ENCODE data around the gene SIPA1L3.
A peak's percentile ranks its signal among the peaks of the same experiment; 100 is the strongest.

The SIPA1L3 gene

DNA sequence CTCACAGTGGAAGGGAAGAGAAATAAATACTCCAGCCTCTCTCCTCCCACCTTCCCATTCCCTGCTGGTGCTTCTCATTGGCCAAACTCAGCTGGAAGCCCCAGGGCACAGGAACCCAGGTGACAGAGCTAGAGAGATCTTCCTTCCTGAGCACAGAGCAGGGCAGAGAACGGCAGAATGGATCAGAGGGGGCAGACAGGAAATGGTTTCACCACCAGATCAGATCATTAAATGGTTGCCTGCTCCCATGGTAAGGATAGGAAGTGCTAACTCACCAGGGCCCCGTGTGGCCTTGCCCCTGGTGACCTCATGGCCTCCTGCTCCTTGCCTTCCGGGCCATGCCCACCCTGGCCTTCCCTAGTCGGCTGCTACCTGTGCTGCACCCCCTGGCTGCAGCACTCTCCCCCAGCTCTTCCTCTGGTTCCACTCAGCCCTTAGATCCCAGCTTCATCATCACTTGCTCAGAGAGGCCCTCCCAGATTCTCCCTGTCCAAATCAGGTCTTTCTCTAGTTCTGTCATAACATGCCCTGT lies 208.3 kb downstream of the SIPA1L3 start:
- no peak for DNase-seq

DNA sequence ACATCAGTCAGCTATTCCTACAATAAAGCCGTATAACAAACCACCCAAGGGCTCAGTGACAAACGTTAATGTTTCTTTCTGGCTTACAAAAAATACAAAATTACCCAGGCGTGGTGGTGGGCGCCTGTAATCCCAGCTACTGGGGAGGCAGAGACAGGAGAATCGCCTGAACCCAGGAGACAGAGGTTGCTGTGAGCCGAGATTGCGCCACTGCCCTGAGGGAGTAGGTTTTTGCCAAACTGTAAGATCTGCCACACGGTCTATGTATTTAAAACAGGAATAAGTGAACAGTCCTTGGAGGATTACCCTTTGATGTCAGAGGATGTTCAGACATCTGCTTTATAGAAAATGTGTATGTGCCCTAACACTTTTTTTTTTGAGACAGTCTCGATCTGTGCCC lies 211.2 kb downstream of the SIPA1L3 start:
- DNase-seq: no peak

DNA sequence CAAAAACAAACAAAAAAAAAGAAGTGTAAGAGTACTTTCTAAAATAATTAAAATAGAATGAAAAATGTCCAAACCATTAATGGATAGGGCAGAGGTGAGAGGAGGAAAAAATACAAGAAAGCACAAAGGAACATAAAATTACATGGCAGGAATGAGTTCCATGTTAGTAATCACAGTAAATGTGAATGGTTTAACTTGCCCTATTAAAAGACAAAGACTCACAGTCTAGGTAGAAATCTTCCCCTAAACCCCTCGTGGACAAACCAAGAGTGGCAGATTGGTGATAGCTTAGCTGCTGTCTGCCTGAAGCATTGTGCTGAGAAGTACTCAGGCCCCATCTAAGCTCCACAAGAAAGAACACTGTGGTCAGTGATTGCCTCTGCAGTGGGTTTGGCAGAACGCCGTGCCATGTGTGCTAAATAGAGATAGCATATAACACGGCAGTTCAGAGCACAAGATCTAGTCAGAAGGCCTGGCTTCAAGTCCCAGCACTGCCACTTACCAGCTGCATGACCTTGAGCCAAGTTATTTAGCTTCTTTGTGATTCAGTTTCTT lies 213.5 kb downstream of the SIPA1L3 start:
- DNase-seq: no peak

DNA sequence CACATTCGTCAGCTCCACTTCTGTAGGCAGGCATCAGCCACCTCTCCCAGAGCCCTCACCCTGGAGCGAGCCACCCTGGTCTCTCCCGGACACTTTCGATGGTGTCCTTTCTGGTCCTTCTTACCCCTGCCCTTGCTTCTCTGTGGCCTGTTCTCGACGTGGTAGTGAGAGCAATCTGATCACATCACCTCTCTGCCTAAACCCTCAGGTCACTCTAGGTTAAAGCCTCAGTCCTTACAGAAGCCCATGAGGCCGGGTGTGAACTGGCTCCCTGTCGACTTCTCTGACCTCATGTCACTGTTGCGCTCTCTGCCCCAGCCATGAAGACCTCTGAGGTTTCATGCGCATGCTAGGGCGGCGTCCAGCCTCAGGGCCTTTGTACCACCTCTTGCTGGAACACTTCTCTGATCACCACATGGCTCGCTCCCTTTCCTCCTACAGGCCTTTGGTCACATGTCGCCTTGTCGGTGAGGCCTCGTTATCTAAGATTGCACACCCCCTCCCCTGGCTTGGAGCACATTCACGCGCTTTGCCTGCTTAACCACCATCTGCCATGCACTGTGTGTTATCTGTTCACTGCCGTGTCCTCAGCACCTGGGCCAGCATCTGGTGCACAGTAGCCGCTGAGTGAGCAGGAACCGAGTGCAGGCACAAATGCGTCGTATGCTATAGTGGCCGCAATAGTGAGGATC lies 215.5 kb downstream of the SIPA1L3 start:
- no peak for DNase-seq

DNA sequence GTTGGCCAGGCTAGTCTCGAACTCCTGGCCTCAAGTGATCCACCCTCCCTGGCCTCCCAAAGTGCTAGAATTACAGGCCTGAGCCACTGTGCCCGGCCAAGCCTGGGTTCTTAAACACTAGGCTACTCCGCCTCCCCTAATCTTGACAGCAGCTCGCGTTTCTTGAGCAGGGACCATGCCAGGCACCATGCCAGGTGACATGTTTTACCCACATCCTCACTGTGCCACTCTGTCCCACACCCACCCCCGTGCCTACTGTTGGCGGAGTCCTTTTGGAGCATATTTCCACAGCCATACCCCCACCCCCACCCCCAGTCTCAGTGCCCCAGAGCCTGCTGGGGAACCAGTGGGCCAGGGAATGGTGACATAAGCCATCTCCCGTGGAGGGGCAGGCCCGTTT lies 218.2 kb downstream of the SIPA1L3 start:
- no peak for DNase-seq

GRCh38 chr19:38130399-38130798 lies 223.4 kb downstream of the SIPA1L3 start:
- DNase-seq: no peak

- no peak for DNase-seq
Measured at GRCh38 chr19:38132781-38133180, 225.8 kb downstream of the SIPA1L3 start.

DNA sequence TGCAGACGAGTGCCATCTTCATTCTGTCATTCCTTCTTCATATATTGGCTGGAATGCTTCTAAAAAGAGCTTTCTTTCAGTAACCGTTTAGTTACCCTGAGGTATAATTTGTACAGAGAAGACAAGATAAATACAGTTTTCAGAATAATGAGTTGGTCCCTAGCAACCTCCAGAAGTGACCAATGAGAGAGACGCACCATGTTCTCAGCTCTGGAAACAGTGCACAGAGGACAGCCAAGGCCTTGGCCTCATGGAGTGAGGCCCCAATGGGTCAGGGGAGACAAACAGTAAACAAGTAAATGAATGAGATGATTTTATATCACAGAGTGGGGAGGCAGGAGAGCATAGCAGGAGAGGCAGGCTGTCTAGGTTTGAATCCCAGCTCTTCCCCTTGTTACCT lies 226.3 kb downstream of the SIPA1L3 start:
- DNase-seq: no peak

GRCh38 chr19:38134540-38135149 lies 227.6 kb downstream of the SIPA1L3 start:
- peak; percentile 49 to 51 for DNase-seq

DNA sequence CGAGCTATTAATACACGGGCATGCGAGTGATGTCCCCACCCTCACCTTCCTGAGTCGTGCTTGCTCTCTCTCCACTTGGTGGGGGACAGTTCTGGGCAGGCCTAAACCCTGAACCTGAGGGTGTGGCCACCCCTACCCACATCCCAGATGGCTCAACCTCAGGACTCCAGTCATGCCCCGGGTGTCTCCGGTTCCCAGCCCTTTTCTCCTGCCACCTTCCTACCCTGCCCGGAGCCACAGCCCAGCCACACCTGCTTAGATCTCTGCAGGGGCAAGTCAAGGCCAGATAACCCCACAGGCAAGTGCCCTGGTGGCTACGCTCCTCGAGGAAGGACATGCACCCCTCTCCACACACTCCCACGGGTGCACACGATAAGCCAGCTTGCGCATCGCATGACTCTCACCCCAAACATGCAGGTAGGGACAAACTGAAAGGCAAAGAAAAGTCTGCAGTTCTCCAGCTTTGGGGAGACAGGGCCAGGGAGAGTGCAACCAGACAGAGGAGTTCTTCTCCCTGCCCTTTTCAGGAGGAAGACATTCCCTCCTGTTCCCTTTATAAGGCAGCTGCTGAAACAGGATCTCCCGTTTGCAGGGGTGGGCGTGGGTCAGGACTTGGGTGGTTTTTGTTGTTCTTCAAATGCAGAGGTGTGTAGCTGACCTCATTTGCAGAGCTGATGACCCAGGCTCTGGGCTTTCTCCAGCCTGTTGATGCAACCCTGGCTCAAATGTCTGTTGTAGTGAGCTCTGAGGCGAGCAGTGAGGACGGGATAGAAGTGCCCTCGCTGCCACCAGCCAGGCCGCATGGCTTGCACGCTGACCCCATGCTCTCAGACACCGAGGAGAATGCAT lies 228.4 kb downstream of the SIPA1L3 start:
- DNase-seq: no peak

DNA sequence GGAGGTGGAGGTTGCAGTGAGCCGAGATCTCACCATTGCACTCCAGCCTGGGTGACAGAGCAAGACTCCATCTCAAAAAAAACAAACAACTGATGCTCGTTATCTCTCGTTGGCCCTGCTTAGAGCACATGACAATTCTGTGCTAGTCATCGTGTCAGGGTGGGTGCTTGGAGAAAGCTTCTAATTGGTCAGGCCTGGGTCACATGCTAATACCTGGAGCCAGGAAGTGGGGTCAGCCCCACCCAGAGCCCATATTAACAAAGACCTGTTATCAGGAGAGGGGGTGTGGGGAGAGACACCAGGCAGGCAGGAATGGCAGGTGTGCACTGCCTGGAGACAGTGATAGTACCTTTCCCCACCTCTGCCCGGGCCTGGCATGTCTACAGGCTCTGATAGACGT lies 232.1 kb downstream of the SIPA1L3 start:
- DNase-seq: no peak

- DNase-seq: no peak
Measured at GRCh38 chr19:38141108-38141507, 234.1 kb downstream of the SIPA1L3 start.

- DNase-seq: peak; percentile 64 to 73
Measured at GRCh38 chr19:38142176-38143035, 235.4 kb downstream of the SIPA1L3 start.

- DNase-seq: no peak
Measured at GRCh38 chr19:38143847-38144246, 236.8 kb downstream of the SIPA1L3 start.

DNA sequence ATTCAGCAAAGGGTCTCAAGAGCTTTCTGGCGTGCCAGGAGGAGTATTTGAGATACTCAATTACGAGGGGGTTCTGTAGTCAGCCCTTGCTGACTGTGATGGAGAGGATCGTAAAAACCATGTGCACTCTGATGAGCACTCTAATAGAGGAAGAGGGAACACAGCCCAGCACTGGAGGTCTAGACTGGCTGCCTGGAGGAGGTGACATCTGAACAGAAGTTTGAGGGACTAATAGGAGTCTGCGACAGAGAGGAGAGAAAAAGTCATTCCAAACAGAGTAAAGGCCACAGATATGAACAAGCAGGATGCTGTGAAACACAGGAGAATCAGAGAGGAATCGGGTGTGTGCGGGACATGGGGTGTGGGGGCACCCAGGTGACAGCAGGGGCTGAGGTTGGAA lies 237.7 kb downstream of the SIPA1L3 start:
- DNase-seq: no peak

DNA sequence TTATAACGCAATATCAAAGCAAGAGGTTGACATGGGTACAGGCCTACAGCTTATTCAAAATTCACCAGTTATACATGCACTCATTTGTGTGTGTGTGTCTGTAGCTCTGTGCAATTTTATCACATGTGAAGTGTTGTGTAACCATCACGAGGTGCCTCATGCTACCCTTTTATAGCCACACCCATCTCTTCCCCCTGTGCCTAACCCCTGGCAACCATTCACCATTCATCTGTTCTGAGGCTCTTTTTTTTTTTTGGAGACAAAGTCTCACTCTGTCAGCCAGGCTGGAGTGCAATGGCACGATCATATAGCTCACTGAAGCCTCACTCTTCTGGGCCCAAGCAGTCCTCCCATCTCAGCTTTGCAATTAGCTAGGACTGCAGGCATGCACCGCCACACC lies 238.6 kb downstream of the SIPA1L3 start:
- no peak for DNase-seq

DNA sequence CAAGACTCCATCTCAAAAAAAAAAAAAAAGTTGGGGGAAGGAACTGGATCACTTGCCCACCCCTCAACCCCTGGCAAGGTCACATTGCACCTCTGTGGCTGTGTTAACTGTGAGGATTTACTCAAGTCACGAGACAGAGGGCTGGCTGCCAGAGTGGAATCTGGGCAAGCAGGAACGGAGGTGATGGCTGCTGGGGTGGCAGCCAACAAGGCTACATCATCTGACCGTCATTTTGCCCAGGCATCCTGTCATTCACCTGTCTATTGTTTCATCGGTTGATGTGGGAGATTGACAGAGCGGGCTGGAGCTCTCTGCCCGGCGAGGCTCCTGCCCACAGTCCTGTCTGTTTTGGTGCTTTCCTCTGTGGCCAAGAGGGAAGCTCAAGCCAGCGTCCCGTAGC lies 241.3 kb downstream of the SIPA1L3 start:
- no peak for DNase-seq

DNA sequence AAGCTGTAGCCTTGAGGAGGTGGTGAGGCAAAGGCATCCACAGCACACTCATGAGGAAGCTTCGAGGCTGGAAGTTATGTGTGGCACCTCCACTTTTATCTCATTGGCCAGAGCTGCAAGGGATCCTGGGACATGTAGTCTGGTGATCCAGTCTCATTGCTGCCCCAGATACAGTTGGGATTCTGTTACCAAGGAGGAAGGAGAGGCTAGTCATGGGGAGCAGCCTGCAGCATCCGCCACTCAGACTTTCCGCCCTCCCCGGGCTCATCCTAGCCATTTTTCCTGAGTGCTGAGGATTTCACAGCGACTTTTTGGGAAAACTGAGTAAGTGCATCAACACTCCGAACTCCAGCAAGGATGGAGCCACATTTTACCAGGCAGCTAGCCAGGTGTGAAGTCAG lies 242.7 kb downstream of the SIPA1L3 start:
- no peak for DNase-seq

DNA sequence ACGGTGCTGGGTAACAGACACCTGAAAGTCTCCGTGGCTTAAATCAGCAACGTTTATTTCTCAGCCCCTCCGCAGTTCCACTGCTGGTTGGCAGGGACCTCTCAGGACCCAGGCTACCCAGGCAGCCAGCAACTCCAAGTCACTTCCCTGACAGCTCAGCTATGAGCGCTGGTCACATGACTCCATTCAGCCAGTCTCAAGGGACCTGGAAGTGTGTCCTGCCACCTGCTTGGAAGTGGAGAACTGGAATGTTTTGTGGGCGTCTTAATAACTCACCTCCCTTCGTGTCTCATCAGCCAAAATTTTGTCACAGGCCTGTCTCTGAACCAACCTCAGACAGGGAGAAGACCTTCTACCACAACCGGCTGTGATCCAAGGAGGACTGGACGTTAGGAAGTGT lies 244.2 kb downstream of the SIPA1L3 start:
- DNase-seq: no peak

DNA sequence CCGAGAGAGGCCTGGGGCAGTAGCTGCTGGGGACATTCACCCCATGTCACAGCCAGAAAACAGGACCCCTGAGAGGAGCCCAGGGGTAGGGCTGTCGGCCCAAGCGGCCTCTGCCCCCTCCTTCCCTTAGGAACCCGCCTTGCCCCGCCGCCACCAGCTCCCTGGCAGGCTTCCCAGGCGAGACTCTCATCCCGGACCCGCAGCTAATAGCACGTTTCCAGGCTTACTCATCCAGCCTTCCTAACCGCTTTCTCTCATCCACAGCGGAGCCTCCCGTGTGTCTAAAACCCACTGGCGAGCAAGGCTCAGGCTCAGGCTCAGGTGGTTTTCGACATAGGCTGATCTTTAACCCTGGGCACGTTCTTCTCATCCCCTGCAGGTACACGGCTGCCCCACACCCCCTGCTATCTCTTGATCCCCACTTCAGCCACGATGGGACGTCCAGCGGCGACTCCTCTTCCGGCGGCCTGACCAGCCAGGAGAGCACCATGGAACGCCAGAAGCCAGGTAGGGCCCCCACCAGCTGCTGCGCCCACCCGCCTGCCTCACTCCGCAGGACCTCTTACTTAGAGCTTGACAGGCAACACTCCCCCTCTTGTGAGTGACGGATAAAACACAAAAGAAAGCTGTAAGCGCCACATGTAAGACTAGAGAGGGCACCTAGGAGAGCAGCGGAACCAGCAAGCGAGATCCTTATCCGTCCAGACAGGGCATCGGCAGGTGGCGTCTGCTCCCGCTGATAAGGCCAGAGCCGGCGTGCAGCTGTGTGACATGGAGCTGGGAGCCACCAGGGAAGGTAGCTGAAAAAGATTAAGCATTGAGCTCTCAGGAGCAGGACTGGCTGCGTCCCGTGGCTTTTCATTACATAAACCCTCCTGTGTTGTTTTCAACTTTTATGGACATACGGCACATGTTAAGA lies 245.7 kb downstream of the SIPA1L3 start:
- DNase-seq: no peak

DNA sequence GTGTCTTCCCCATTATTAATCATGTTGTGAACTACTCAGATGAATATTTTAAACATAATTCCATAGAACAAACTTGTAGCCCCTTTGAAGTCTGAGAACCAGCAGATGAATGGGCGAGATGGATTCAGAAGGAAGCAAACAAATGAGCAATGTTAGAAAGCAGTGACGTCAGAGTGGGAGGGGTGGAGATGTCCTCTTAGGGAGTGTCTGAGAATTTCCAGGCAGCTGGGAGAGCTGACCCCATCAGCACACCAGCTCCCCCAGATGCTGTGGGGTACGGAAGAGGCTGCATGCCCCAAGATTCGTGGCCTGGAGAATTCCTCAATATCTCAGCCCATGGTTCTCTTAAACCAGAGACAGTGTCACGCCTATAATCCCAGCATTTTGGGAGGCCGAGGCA lies 248.4 kb downstream of the SIPA1L3 start:
- no peak for DNase-seq
